GM15510 (cell line): ENCODE data around the gene LDLRAD4.

ENCODE experiments used
- POLR2A ChIP-seq: IDR thresholded peaks from 3 replicates; pipeline ENCODE4 v1.6.1; 2011; ENCODE audit warnings: borderline replicate concordance; ENCODE audit not compliant: insufficient read length; ENCODE audit errors: extremely low read depth

The LDLRAD4 gene

DNA sequence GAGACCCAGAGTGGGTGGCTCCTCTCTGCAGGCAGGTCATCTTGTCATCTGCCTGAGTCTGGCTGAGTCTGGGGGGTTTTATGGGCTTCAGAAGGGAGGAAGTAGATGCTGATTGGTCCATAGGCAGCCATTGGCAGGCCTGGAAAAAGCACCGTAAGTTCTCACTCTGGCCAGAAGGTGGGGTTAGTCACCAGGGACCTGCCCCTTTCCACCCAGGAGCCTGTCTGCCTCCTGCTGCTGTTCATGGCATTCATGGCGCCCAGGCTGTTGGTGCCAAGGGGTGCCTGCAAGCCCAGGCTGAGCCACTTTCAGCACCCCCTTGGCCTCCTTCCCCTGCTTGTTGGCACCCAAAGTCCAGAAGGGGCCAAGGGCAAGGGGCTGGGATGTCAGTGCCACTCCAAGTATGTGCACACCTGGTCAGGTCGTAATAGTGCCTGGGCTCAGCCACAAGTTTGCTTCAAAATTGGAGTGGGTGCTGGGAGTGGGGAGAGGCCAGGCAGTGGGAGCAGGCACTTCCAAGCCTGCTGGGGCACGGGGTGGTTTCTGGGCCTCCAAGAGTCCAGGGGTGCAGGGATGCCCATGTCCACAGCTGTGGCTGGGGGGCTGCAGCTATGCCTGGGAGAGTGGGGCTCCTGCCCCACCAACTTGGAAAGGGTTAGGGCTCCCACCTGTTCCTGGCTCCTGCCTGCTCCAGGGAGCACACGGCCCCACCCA, 329.7 kb downstream of the LDLRAD4 start:
- no peak for TF ChIP-seq POLR2A

DNA sequence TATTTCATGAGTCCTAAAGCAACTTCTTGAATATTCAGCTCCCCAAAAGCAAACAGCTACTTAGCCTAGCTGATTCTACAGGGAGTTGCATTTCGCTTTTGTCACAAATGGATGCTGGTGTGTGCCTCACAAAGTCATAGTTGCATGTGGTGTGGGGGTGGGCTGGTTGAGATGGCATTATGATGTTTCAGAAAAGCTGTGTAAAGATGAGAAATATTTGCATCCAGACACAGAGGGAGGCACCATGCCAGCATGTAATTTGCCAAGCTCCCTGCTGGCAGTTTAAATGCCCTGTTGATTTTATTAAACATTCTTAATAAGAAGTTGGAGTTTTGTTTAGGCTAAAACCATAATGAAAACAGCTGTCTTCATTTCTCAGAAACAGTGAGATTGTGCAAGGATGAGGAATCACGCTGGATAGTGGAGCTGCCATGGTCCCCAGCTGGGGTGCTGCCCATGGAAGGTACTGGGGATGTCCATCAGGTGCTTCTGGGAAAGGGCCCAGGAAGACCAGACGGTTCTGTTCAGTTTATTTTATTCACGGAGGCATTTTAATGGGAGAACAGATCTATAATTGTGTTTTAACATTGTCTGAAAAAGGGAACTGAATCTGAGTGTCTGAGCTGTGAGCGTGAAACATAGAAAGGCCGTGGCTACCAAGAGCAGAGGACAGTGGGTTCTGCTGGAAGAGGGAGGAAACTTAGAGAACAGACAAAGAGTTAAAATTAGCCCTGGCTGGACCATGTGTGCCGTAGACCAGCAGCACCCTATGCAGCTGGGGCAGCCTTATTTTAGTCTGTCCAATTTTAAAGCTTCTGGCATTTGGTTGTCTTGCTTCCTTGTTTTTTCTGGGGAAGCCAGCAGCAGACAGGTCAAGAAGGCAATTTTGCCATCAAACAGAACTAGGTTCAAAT, 330.7 kb downstream of the LDLRAD4 start:
- TF ChIP-seq POLR2A: no peak

DNA sequence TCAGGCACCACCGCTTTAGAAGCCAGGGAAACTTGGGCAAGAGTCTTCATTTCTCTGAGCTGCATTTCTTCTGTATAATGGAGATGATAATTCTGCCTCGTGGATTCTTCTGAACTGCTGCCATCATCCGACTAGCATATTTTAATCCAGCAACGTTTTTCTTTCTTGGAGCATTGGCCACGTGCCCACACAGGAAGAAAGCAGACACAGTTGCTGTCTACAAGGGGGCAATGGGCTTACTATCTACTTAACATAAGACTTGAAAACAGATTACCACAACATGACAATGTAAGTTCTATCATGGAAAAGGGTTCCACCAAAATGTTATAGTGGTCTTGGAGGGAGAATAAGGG, 331.3 kb downstream of the LDLRAD4 start:
- TF ChIP-seq POLR2A: no peak

- TF ChIP-seq POLR2A: no peak
Observed at GRCh38 chr18:13550418-13551304, 332.1 kb downstream of the LDLRAD4 start.

GRCh38 chr18:13551305-13551603, 332.7 kb downstream of the LDLRAD4 start:
- no peak for TF ChIP-seq POLR2A

- no peak for TF ChIP-seq POLR2A
Observed at GRCh38 chr18:13551841-13552733, 333.5 kb downstream of the LDLRAD4 start.

GRCh38 chr18:13553449-13553848, 334.9 kb downstream of the LDLRAD4 start:
- TF ChIP-seq POLR2A: no peak

DNA sequence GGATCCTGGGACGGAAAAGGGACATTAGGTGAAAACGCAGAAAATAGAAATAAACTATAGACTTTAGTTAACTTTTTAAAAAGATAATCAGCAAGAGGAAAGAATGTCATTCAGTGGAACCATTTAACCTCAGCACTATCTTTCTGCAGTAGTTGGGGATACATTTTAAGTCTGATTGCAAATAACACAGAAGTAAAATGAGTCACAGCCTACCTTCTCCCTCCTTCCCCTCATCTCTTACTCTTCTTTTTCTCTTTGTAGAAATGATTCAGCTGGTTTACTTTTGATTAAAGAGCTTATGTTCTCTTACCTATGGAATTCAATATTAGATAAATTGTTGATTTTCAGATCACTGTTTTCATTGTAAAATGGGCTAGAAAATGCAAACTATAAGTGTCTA, 336.6 kb downstream of the LDLRAD4 start:
- no peak for TF ChIP-seq POLR2A

GRCh38 chr18:13555865-13556264, 337.3 kb downstream of the LDLRAD4 start:
- TF ChIP-seq POLR2A: no peak

- no peak for TF ChIP-seq POLR2A
Observed at GRCh38 chr18:13556502-13556901, 337.9 kb downstream of the LDLRAD4 start.

DNA sequence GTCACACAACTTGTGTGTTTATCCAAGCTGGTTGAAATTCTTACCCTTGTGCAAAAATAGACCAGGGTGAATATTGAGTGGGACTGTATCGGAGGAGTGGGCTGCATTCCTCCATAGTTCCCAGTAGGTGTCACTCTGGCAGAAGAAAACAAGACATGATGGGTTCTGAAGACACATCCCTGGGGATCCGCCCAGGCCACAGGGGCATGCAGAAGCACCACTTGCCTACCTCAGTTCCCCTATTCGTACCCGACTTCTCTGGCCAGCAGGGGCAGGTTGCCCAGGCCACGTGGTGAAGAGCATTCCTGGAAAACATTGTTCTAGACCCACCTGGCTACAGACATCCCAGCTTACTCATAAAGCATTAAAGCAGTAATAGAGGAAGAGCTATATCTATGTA, 339.6 kb downstream of the LDLRAD4 start:
- no peak for TF ChIP-seq POLR2A

DNA sequence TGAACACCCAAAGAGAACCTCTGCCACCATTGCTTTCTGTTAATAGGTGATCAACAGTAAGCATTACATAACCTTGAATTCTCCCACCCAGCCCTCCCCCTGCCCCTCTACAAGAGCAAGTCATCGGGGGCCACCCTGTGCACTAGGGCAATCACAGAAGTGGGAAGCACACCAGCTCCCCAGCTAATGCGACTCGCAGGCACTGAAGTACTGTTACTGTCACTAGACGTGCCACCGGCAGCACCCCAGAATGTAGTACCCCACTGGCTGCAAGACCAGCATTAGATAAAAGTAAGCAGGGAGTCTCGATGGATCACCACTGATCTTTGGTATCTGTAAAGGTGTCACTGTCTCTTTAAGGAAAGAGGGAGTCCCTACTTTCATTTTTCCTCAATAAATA, 340.2 kb downstream of the LDLRAD4 start:
- TF ChIP-seq POLR2A: no peak

DNA sequence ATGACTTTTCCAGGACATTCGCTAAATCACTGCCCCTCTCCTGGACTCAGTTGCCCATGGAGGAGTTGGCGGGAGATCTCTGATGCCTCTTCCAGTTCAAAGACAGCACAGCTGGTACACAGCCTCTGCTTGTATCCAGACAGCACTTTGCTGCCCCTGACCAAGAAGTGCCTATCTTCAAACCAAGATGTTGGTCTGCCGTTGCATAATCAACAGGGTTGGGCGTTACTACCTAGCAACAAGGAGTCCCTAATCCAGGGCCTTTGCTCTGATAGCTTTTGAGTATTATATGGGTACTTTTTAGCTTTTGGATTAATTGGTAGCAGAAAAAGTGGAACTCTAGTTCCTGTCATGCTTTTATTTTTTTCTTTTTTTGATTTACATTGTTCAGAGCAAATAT, 341.2 kb downstream of the LDLRAD4 start:
- no peak for TF ChIP-seq POLR2A

GRCh38 chr18:13560306-13560705, 341.7 kb downstream of the LDLRAD4 start:
- TF ChIP-seq POLR2A: no peak
